Loucy (cell line): ENCODE data around the gene COA8.

ENCODE experiments used
- H2AFZ ChIP-seq: fragments of 200-600 bp; sonication (generic); 2 replicates; pipeline ENCODE4 v1.6.0; 2016; ENCODE audit warnings: antibody characterized with exemption, mild to moderate bottlenecking, low read length, moderate library complexity
- H3F3A ChIP-seq: fragments of 200-600 bp; 2 replicates; pipeline ENCODE4 v1.6.0; 2016; ENCODE audit warnings: antibody characterized with exemption, low read depth, mild to moderate bottlenecking
- H3K27me3 ChIP-seq: fragments of 200-600 bp; sonication (generic); 2 replicates; pipeline ENCODE4 v1.6.1; 2014; ENCODE audit warnings: low read length, mild to moderate bottlenecking; ENCODE audit not compliant: insufficient read depth, poor library complexity, severe bottlenecking
- H3K36me3 ChIP-seq: fragments of 200-600 bp; sonication (generic); 2 replicates; pipeline ENCODE4 v1.6.1; 2016; ENCODE audit warnings: low read length; ENCODE audit not compliant: insufficient read depth
- H3K4me1 ChIP-seq: fragments of 200-600 bp; sonication (generic); 2 replicates; pipeline ENCODE4 v1.5.1; 2014; ENCODE audit warnings: low read length, mild to moderate bottlenecking; ENCODE audit not compliant: insufficient read depth, poor library complexity, severe bottlenecking
- H3K4me2 ChIP-seq: fragments of 200-600 bp; sonication (generic); 2 replicates; pipeline ENCODE4 v1.6.0; 2014; ENCODE audit warnings: antibody characterized with exemption, low read length, low read depth, mild to moderate bottlenecking; ENCODE audit not compliant: poor library complexity, severe bottlenecking
- H3K4me3 ChIP-seq: fragments of 200-600 bp; sonication (generic); 2 replicates; pipeline ENCODE4 v1.5.1; 2014; ENCODE audit warnings: low read length, mild to moderate bottlenecking, mixed read lengths; ENCODE audit not compliant: poor library complexity, severe bottlenecking
- H3K79me2 ChIP-seq: fragments of 200-600 bp; sonication (generic); 2 replicates; pipeline ENCODE4 v1.6.1; 2014; ENCODE audit warnings: low read length; ENCODE audit not compliant: insufficient read depth
- H3K9ac ChIP-seq: fragments of 200-600 bp; sonication (generic); 2 replicates; pipeline ENCODE4 v1.6.0; 2014; ENCODE audit warnings: mild to moderate bottlenecking, low read depth, low read length, moderate library complexity; ENCODE audit not compliant: poor library complexity, severe bottlenecking
- H3K9me2 ChIP-seq: fragments of 200-600 bp; sonication (generic); replicated peaks from 2 replicates; pipeline ENCODE4 v1.6.1; 2016; ENCODE audit warnings: low read depth, low read length, mixed read lengths
- H3K9me3 ChIP-seq: fragments of 200-600 bp; sonication (generic); 2 replicates; pipeline ENCODE4 v1.6.1; 2014; ENCODE audit warnings: mild to moderate bottlenecking, antibody characterized with exemption, low read length, low read depth; ENCODE audit not compliant: insufficient read depth
- H4K20me1 ChIP-seq: fragments of 200-600 bp; sonication (generic); 2 replicates; pipeline ENCODE4 v1.6.0; 2014; ENCODE audit warnings: antibody characterized with exemption, low read length, mild to moderate bottlenecking; ENCODE audit not compliant: insufficient read depth, poor library complexity, severe bottlenecking
- CTCF ChIP-seq: fragments of 200-600 bp; sonication (generic); conservative IDR thresholded peaks from 2 replicates; pipeline ENCODE4 v1.5.1; 2014; ENCODE audit warnings: mild to moderate bottlenecking, antibody characterized with exemption, low read length
- EZH2phosphoT487 ChIP-seq: fragments of 200-600 bp; IDR thresholded peaks from 2 replicates; pipeline ENCODE4 v1.6.1; 2018; ENCODE audit warnings: antibody characterized with exemption, mild to moderate bottlenecking, moderate library complexity, borderline replicate concordance

Gene COA8

GRCh38 chr14:103593577-103593976 is 30.8 kb downstream of the COA8 start:
- H3K4me3 ChIP-seq: no peak overlapping the region
- no peak for TF ChIP-seq CTCF
- no peak for TF ChIP-seq EZH2phosphoT487
- H3K36me3 ChIP-seq: peaks cover 6% of the 10 kb centered on the region; the same call in 1 of the 2 replicates
- no peaks in the 10 kb centered on the region for H3K9me2 ChIP-seq
- H2AFZ ChIP-seq: no peak overlapping the region
- no peaks in the 10 kb centered on the region for H3K27me3 ChIP-seq
- no peaks in the 10 kb centered on the region for H3K79me2 ChIP-seq
- H3K9me3 ChIP-seq: no peaks in the 10 kb centered on the region
- no peaks in the 10 kb centered on the region for H3F3A ChIP-seq
- H3K4me2 ChIP-seq: no peak overlapping the region
- no peaks in the 10 kb centered on the region for H3K4me1 ChIP-seq
- no peak overlapping the region for H3K9ac ChIP-seq
- no peaks in the 10 kb centered on the region for H4K20me1 ChIP-seq

GRCh38 chr14:103594265-103594664 is 31.5 kb downstream of the COA8 start:
- no peaks in the 10 kb centered on the region for H3K9me3 ChIP-seq
- H4K20me1 ChIP-seq: no peaks in the 10 kb centered on the region
- H3K36me3 ChIP-seq: peaks cover 6% of the 10 kb centered on the region; the same call in 1 of the 2 replicates
- H3F3A ChIP-seq: no peaks in the 10 kb centered on the region
- TF ChIP-seq CTCF (no peak), EZH2phosphoT487 (no peak)
- H2AFZ ChIP-seq: no peak overlapping the region
- H3K4me1 ChIP-seq: no peaks in the 10 kb centered on the region
- H3K9ac ChIP-seq: no peak overlapping the region
- no peak overlapping the region for H3K4me2 ChIP-seq
- H3K4me3 ChIP-seq: no peak overlapping the region
- H3K79me2 ChIP-seq: no peaks in the 10 kb centered on the region
- no peaks in the 10 kb centered on the region for H3K9me2 ChIP-seq
- H3K27me3 ChIP-seq: no peaks in the 10 kb centered on the region

- Histone ChIP-seq H2AFZ (no peak overlapping the region), H3K4me2 (no peak overlapping the region), H3K4me3 (no peak overlapping the region), H3K36me3 (no peaks in the 10 kb centered on the region), H3K9me3 (no peaks in the 10 kb centered on the region), H3K9ac (no peak overlapping the region), H3K27me3 (no peaks in the 10 kb centered on the region), H3F3A (no peaks in the 10 kb centered on the region), H4K20me1 (no peaks in the 10 kb centered on the region), H3K9me2 (no peaks in the 10 kb centered on the region), H3K4me1 (no peaks in the 10 kb centered on the region), H3K79me2 (no peaks in the 10 kb centered on the region)
- TF ChIP-seq EZH2phosphoT487 (no peak), CTCF (no peak)
These were observed 35.0 kb downstream of the COA8 start for GRCh38 chr14:103597623-103598377.
